ENCODE data around the gene NFATC2.
"Not testable (repeated sequence)": the region's sequence is repeated elsewhere in the genome, so short reads cannot be mapped to it uniquely, and the experiment has no call there.

NFATC2 gene

DNA sequence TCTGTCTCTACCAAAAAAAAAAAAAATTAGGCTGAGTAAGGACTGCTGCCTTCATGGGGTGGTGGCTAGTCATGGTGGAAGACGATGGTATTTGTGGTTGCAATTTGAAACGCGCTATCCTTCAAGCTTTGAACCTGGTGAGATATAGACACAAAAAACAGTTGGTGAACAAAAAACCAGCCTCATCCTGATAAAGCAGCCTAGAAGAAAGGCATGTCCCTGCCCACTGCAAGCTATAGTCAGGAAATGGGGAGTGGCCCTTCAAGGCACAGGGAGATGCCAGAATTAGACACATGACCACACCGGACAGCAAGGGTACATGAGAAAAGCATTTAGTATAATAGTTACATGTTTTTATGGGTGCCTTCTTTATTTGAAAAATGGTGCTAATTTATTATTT is 193.6 kb downstream of the NFATC2 start:
- TF ChIP-seq, protein P1, sequence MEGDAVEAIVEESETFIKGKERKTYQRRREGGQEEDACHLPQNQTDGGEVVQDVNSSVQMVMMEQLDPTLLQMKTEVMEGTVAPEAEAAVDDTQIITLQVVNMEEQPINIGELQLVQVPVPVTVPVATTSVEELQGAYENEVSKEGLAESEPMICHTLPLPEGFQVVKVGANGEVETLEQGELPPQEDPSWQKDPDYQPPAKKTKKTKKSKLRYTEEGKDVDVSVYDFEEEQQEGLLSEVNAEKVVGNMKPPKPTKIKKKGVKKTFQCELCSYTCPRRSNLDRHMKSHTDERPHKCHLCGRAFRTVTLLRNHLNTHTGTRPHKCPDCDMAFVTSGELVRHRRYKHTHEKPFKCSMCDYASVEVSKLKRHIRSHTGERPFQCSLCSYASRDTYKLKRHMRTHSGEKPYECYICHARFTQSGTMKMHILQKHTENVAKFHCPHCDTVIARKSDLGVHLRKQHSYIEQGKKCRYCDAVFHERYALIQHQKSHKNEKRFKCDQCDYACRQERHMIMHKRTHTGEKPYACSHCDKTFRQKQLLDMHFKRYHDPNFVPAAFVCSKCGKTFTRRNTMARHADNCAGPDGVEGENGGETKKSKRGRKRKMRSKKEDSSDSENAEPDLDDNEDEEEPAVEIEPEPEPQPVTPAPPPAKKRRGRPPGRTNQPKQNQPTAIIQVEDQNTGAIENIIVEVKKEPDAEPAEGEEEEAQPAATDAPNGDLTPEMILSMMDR (IDR thresholded peaks at IDR 0.05; ENCODE audit: low read depth, low read length): no peak
- H3K36me3 ChIP-seq: no peaks in the 10 kb centered on the region
- H3K4me3 ChIP-seq (ENCODE audit: low read depth, low read length): no peak overlapping the region
- peaks cover 79% of the 10 kb centered on the region for H3K27me3 ChIP-seq (ENCODE audit: insufficient read depth, low read depth, severe bottlenecking)
- no peak overlapping the region for H3K27ac ChIP-seq
- no peak for DNase-seq
- no peaks in the 10 kb centered on the region for H3K9me3 ChIP-seq (ENCODE audit: severe bottlenecking)

DNA sequence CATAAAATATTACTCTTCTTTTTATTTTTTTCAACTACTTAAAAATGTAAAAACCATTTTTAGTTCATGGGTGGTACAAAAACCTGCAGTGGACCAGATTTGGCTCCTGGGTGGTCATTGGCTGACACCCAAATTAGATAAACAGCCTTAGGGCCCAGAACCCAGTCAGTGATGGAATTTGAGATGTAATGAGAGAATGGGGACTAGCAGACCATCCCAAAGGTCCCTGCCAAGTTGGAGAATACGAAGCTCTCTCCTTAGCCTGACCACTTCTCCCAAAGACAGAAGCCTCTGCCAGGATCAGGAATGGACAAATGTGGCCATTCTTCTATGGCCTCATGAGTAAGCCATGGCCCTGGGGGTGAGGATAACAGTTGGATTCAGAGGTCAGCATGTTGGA is 194.7 kb downstream of the NFATC2 start:
- H3K27ac ChIP-seq: no peak overlapping the region

DNA sequence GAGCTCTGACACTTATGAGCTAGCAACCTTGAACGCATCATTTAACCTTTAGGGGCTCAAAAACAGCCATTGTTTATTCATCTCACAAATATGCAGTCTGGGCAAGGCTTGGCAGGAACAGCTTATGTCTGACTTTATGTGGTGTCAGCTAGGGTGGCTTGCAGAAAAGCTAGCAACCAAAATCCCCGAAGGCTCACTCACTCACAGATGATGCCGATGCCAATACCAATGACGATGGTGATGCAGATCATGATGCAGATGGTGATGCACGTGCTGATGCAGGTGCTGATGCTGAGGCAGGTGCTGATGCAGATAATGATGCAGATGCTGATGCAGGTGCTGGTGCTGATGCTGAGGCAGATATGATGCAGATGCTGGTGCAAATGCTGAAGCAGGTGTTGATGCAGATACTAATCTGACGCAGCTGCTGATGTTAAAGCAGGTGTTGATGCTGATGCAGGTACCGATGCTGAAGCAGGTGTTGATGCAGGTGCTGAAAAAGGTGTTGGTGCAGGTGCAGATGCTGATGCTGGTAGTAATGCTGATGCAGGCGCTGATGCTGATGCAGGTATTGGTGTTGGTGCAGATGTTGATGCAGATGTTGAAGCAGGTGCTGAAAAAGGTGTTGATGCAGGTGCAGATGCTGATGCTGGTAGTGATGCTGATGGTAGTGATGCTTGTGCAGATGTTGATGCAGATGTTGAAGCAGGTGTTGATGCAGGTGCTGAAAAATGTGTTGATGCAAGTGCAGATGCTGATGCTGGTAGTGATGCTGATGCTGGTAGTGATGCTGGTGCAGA is 195.6 kb downstream of the NFATC2 start:
- Histone ChIP-seq H3K4me3 (ENCODE audit: low read depth, low read length) (no peak overlapping the region), H3K27ac (no peak overlapping the region), H3K9me3 (ENCODE audit: severe bottlenecking) (no peaks in the 10 kb centered on the region), H3K27me3 (ENCODE audit: insufficient read depth, low read depth, severe bottlenecking) (peaks cover 80% of the 10 kb centered on the region), H3K36me3 (no peaks in the 10 kb centered on the region)
- TF ChIP-seq, protein P1 (IDR thresholded peaks at IDR 0.05; ENCODE audit: low read depth, low read length): no peak
- no peak for DNase-seq

More for the DNA sequence above, 194.7 kb downstream of the NFATC2 start:
- H3K4me3 ChIP-seq (ENCODE audit: low read depth, low read length): no peak overlapping the region
- no peaks in the 10 kb centered on the region for H3K36me3 ChIP-seq
- H3K27me3 ChIP-seq (ENCODE audit: insufficient read depth, low read depth, severe bottlenecking): peaks cover 79% of the 10 kb centered on the region
- TF ChIP-seq, protein P1 (IDR thresholded peaks at IDR 0.05; ENCODE audit: low read depth, low read length): no peak
- no peak for DNase-seq
- no peaks in the 10 kb centered on the region for H3K9me3 ChIP-seq (ENCODE audit: severe bottlenecking)

DNA sequence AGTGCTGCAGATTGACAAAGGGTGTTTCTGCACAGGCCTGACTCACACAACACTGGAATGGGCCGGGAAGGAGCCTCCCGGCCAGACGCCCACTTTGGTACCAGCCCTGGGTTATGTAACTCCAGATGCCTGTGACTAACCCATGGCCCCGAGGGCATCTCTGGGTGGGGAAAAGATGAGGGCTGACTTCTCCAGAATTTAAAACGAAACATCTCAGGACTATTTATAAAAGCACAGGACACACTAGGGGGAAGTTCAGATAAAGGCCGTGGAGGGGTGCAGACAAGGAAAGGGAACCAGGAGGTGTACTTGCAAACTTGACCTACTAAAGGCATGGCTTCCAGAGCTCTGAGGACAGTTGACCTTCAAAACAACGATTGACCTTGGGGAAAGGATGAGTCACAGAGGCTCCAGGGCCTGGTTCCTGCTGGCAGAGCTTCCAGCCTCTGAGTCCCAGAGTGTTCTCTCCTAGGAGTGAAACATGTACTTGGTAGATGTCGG is 196.9 kb downstream of the NFATC2 start:
- peaks cover 68% of the 10 kb centered on the region for H3K27me3 ChIP-seq (ENCODE audit: insufficient read depth, low read depth, severe bottlenecking)
- TF ChIP-seq, protein P1 (IDR thresholded peaks at IDR 0.05; ENCODE audit: low read depth, low read length): no peak

DNA sequence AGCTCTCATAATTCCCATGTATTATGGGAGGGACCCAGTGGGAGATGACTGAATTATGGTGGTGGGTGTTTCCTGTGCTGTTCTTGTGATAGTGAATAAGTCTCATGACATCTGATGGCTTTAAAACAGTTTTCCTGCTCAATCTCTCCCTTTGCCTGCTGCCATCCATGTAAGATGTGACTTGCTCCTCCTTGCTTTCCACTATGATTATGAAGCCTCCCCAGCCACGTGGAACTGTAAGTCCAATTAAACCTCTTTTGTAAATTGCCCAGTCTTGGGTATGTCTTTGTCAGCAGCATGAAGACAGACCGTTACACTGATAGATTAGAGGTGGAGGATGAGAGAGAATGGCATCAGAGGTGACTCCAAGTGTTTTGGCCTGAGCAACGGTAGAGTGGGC is 198.7 kb downstream of the NFATC2 start:
- H3K27ac ChIP-seq; H3K9me3 ChIP-seq (ENCODE audit: severe bottlenecking); DNase-seq; H3K36me3 ChIP-seq; H3K4me3 ChIP-seq (ENCODE audit: low read depth, low read length): not testable (repeated sequence)
- peaks cover 72% of the 10 kb centered on the region for H3K27me3 ChIP-seq (ENCODE audit: insufficient read depth, low read depth, severe bottlenecking)

More for the DNA sequence above, 196.9 kb downstream of the NFATC2 start:
- Histone ChIP-seq H3K27ac (no peak overlapping the region), H3K4me3 (ENCODE audit: low read depth, low read length) (no peak overlapping the region), H3K9me3 (ENCODE audit: severe bottlenecking) (no peaks in the 10 kb centered on the region), H3K36me3 (no peaks in the 10 kb centered on the region)
- no peak for DNase-seq

DNA sequence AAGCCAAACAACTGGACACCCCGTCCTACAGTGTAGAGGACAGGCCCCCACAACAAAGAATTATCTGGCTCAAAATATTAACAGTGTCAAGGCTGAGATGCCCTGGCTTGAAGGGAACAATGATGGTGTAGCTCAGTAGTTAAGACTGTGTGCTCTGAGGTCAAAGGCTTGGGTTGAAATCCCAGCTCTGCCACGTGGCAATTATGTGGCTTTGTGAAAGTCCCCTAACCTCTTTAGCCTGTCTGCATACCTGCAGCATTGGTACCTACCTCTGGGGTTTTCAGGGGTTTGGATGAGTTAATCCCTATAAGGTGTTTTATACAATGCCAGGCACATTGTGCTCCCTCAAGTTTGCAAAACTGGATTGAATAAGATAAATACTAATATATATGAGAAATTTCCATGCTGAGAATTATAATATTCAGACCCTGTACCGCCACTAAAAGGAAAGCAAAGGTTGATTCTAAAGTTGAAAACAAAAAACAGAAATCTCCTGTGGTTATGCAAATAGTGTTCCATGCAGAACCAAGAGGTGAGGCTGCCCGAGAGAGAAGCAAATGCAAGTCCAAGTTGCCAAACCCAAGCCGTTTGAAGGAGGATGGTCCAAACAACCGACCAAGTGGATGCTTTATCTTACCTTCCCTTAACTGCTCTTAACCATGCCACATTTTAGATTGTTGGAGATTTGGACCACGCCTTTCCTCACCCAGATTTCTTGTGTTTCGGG is 199.8 kb downstream of the NFATC2 start:
- no peaks in the 10 kb centered on the region for H3K36me3 ChIP-seq
- no peak overlapping the region for H3K27ac ChIP-seq
- peaks cover 69% of the 10 kb centered on the region for H3K27me3 ChIP-seq (ENCODE audit: insufficient read depth, low read depth, severe bottlenecking)
- H3K9me3 ChIP-seq (ENCODE audit: severe bottlenecking): no peaks in the 10 kb centered on the region
- no peak for DNase-seq
- H3K4me3 ChIP-seq (ENCODE audit: low read depth, low read length): no peak overlapping the region
- TF ChIP-seq, protein P1 (IDR thresholded peaks at IDR 0.05; ENCODE audit: low read depth, low read length): no peak
